ENCODE results near the gene TARBP1.
"Not testable (repeated sequence)": the region's sequence is repeated elsewhere in the genome, so short reads cannot be mapped to it uniquely, and the experiment has no call there.

DNA sequence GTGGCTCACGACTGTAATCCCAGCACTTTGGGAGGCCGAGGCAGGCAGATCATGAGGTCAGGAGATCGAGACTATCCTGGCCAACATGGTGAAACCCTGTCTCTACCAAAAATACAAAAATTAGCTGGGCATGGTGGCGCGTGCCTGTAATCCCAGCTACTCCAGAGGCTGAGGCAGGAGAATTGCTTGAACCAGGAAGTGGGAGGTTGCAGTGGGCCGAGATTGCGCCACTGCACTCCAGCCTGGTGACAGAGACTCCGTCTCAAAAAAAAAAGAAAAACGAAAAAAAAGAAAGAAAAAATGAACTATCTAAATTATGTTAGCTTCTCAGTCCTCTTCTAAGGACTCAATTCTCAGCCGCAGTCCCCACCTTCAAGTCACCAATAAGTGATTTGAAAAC lies 39.1 kb upstream of the TARBP1 start:
- TF ChIP-seq POLR2AphosphoS5 (IDR thresholded peaks at IDR 0.05; ENCODE audit: insufficient read depth in 1 of 2, low read depth in 1 of 2) = not testable (repeated sequence)
- TF ChIP-seq, protein P1, sequence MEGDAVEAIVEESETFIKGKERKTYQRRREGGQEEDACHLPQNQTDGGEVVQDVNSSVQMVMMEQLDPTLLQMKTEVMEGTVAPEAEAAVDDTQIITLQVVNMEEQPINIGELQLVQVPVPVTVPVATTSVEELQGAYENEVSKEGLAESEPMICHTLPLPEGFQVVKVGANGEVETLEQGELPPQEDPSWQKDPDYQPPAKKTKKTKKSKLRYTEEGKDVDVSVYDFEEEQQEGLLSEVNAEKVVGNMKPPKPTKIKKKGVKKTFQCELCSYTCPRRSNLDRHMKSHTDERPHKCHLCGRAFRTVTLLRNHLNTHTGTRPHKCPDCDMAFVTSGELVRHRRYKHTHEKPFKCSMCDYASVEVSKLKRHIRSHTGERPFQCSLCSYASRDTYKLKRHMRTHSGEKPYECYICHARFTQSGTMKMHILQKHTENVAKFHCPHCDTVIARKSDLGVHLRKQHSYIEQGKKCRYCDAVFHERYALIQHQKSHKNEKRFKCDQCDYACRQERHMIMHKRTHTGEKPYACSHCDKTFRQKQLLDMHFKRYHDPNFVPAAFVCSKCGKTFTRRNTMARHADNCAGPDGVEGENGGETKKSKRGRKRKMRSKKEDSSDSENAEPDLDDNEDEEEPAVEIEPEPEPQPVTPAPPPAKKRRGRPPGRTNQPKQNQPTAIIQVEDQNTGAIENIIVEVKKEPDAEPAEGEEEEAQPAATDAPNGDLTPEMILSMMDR (IDR thresholded peaks at IDR 0.05) = not testable (repeated sequence)

Data from vagina (tissue), 2 donors.